Loucy (cell line): ENCODE results near the gene CXCR6.

ENCODE experiments used
- H2AFZ ChIP-seq: fragments of 200-600 bp; sonication (generic); 2 replicates; pipeline ENCODE4 v1.6.0; 2016; ENCODE audit warnings: antibody characterized with exemption, mild to moderate bottlenecking, low read length, moderate library complexity
- H3F3A ChIP-seq: fragments of 200-600 bp; 2 replicates; pipeline ENCODE4 v1.6.0; 2016; ENCODE audit warnings: antibody characterized with exemption, low read depth, mild to moderate bottlenecking
- H3K27me3 ChIP-seq: fragments of 200-600 bp; sonication (generic); 2 replicates; pipeline ENCODE4 v1.6.1; 2014; ENCODE audit warnings: low read length, mild to moderate bottlenecking; ENCODE audit not compliant: insufficient read depth, poor library complexity, severe bottlenecking
- H3K36me3 ChIP-seq: fragments of 200-600 bp; sonication (generic); 2 replicates; pipeline ENCODE4 v1.6.1; 2016; ENCODE audit warnings: low read length; ENCODE audit not compliant: insufficient read depth
- H3K4me1 ChIP-seq: fragments of 200-600 bp; sonication (generic); 2 replicates; pipeline ENCODE4 v1.5.1; 2014; ENCODE audit warnings: low read length, mild to moderate bottlenecking; ENCODE audit not compliant: insufficient read depth, poor library complexity, severe bottlenecking
- H3K4me2 ChIP-seq: fragments of 200-600 bp; sonication (generic); 2 replicates; pipeline ENCODE4 v1.6.0; 2014; ENCODE audit warnings: antibody characterized with exemption, low read length, low read depth, mild to moderate bottlenecking; ENCODE audit not compliant: poor library complexity, severe bottlenecking
- H3K4me3 ChIP-seq: fragments of 200-600 bp; sonication (generic); 2 replicates; pipeline ENCODE4 v1.5.1; 2014; ENCODE audit warnings: low read length, mild to moderate bottlenecking, mixed read lengths; ENCODE audit not compliant: poor library complexity, severe bottlenecking
- H3K79me2 ChIP-seq: fragments of 200-600 bp; sonication (generic); 2 replicates; pipeline ENCODE4 v1.6.1; 2014; ENCODE audit warnings: low read length; ENCODE audit not compliant: insufficient read depth
- H3K9ac ChIP-seq: fragments of 200-600 bp; sonication (generic); 2 replicates; pipeline ENCODE4 v1.6.0; 2014; ENCODE audit warnings: mild to moderate bottlenecking, low read depth, low read length, moderate library complexity; ENCODE audit not compliant: poor library complexity, severe bottlenecking
- H3K9me2 ChIP-seq: fragments of 200-600 bp; sonication (generic); replicated peaks from 2 replicates; pipeline ENCODE4 v1.6.1; 2016; ENCODE audit warnings: low read depth, low read length, mixed read lengths
- H3K9me3 ChIP-seq: fragments of 200-600 bp; sonication (generic); 2 replicates; pipeline ENCODE4 v1.6.1; 2014; ENCODE audit warnings: mild to moderate bottlenecking, antibody characterized with exemption, low read length, low read depth; ENCODE audit not compliant: insufficient read depth
- H4K20me1 ChIP-seq: fragments of 200-600 bp; sonication (generic); 2 replicates; pipeline ENCODE4 v1.6.0; 2014; ENCODE audit warnings: antibody characterized with exemption, low read length, mild to moderate bottlenecking; ENCODE audit not compliant: insufficient read depth, poor library complexity, severe bottlenecking
- EZH2phosphoT487 ChIP-seq: fragments of 200-600 bp; IDR thresholded peaks from 2 replicates; pipeline ENCODE4 v1.6.1; 2018; ENCODE audit warnings: antibody characterized with exemption, mild to moderate bottlenecking, moderate library complexity, borderline replicate concordance
- TF ChIP-seq, protein P1 (sequence below): fragments of 200-600 bp; sonication (generic); conservative IDR thresholded peaks from 2 replicates; pipeline ENCODE4 v1.5.1; 2014; ENCODE audit warnings: mild to moderate bottlenecking, antibody characterized with exemption, low read length

CXCR6 gene

DNA sequence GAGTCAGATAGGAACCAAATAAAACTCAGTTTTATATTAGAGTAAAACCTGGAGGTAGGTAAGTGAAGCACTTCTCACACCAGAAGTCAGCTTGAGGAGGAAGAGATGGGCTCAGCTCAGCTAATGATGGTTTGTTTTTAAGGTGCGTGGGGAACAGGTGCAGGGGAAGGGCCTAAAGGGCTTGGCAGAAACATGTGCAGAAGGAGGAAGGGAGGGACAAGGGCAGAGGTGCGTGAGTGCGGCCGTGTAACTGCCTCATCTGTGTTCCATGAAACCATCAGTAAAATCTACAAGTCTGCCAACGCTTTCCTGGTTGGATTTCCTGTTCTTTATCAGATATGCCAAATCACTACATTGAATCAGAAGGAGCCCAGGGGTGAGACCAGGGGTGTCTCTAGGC, 32.4 kb downstream of the CXCR6 start:
- Histone ChIP-seq H3K4me2 (peak overlapping the region; percentile 44), H3F3A (peaks cover 8% of the 10 kb centered on the region; the same call in 1 of the 2 replicates), H3K4me3 (no peak overlapping the region), H3K4me1 (peaks cover 49% of the 10 kb centered on the region), H4K20me1 (no peaks in the 10 kb centered on the region), H3K9me2 (no peaks in the 10 kb centered on the region), H3K36me3 (peaks cover 27% of the 10 kb centered on the region), H3K79me2 (no peaks in the 10 kb centered on the region), H3K9ac (no peak overlapping the region), H3K9me3 (no peaks in the 10 kb centered on the region), H3K27me3 (no peaks in the 10 kb centered on the region), H2AFZ (no peak overlapping the region)
- TF ChIP-seq, protein P1, sequence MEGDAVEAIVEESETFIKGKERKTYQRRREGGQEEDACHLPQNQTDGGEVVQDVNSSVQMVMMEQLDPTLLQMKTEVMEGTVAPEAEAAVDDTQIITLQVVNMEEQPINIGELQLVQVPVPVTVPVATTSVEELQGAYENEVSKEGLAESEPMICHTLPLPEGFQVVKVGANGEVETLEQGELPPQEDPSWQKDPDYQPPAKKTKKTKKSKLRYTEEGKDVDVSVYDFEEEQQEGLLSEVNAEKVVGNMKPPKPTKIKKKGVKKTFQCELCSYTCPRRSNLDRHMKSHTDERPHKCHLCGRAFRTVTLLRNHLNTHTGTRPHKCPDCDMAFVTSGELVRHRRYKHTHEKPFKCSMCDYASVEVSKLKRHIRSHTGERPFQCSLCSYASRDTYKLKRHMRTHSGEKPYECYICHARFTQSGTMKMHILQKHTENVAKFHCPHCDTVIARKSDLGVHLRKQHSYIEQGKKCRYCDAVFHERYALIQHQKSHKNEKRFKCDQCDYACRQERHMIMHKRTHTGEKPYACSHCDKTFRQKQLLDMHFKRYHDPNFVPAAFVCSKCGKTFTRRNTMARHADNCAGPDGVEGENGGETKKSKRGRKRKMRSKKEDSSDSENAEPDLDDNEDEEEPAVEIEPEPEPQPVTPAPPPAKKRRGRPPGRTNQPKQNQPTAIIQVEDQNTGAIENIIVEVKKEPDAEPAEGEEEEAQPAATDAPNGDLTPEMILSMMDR = no peak
- no peak for TF ChIP-seq EZH2phosphoT487

DNA sequence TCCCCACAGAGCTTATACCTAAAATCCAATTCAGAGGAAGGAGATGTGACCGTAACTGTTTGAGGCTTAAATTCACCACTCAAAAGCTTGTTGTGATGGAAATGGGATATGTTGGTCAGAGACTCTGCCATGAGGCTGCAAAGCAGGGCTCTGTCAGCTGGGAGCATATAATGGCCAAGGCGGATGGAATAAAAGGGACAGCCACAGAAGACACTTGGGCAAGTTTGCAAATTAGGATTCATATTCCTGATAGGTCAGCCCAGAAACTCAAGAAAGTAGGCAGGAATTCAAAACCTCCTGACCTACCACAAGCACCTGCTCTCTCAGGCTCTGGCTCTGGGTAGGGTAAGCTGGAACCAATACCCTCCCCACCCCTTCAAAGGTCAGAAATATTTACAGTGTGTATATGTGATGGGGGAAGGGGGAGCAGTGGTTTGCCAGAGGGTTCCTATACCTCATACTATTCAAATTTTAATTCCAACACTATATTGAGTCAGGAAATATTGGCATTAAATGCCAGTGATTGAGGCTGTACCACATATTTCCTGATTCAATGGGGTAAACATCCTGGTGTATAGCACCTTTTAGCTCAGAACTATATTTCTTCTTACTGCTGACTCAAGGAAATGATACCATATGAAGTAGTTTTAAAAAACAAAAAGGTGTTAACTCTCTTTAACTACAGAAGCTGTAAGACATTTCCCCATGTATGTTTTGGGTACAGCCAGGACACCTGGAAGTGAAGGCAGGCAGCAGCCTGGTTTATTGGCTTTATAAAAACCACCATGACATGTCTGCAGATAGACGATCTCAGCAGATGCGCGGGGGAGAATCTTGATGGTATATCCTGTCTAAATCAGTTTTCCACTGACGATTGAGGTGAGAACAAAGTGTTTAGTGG, 33.2 kb downstream of the CXCR6 start:
- Histone ChIP-seq H3K36me3 (peaks cover 35% of the 10 kb centered on the region), H2AFZ (no peak overlapping the region), H3K9ac (no peak overlapping the region), H3K4me3 (no peak overlapping the region), H3K9me3 (no peaks in the 10 kb centered on the region), H3F3A (peaks cover 8% of the 10 kb centered on the region; the same call in 1 of the 2 replicates), H4K20me1 (no peaks in the 10 kb centered on the region), H3K4me2 (peak overlapping the region; percentile 44), H3K79me2 (no peaks in the 10 kb centered on the region), H3K4me1 (peaks cover 49% of the 10 kb centered on the region), H3K27me3 (no peaks in the 10 kb centered on the region), H3K9me2 (no peaks in the 10 kb centered on the region)
- TF ChIP-seq EZH2phosphoT487 = no peak
- TF ChIP-seq, protein P1 = no peak

DNA sequence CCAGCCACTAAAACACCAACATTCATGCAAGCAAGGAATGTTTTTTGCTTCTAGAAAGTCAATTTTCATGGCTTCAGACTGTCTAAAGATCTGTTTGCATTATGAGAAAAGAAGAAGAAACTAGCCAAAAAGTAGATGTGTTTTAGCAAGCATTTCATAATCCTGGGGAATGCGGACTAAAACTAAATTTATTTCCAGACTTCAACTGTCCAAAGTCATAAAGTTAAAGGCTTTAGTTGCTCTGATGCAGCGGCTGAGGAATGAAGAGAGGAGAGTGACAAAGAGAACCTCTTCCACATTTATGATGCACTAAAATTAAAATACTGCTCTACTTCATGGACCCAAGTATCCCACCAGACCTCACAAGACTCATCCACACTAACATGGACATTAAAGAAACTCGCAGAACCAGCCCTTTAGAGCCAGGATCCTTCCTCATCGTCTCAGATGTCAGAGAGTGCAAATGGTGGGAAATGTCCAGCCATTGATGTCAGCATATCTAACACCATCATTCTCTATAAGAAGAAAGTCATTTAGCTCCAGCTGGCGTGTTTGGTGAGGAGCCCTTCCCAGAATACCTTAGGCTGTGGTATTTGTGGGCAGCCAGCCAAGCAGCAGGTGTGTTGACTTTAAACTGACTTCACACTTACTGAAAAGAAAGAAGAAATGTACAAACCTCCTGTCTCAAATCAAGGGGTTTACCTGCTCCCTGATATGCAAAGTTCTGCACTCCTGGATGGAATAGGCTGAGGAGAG, 34.9 kb downstream of the CXCR6 start:
- Histone ChIP-seq H3K4me1 (peaks cover 37% of the 10 kb centered on the region), H3K9me2 (no peaks in the 10 kb centered on the region), H3K4me3 (no peak overlapping the region), H4K20me1 (no peaks in the 10 kb centered on the region), H3K9ac (no peak overlapping the region), H3K9me3 (no peaks in the 10 kb centered on the region), H3K36me3 (peaks cover 52% of the 10 kb centered on the region), H3K79me2 (no peaks in the 10 kb centered on the region), H3F3A (peaks cover 8% of the 10 kb centered on the region; the same call in 1 of the 2 replicates), H3K27me3 (no peaks in the 10 kb centered on the region), H2AFZ (no peak overlapping the region), H3K4me2 (peak overlapping the region; percentile 31)
- TF ChIP-seq, protein P1 = no peak
- TF ChIP-seq EZH2phosphoT487 = no peak
